ENCODE data around the gene ACKR1.
A peak's percentile ranks its signal among the peaks of the same experiment; 100 is the strongest.

The ACKR1 gene

GRCh38 chr1:159212596-159212995, 7.9 kb downstream of the ACKR1 start:
- H3K79me2 ChIP-seq (ENCODE audit: insufficient read depth, low read length), result no peaks in the 10 kb centered on the region
- ATAC-seq (ENCODE audit: insufficient read depth, low read depth), result no peak
- no peak for TF ChIP-seq EZH2 (IDR thresholded peaks at IDR 0.05; ENCODE audit: borderline replicate concordance, low read depth, low read length, severe bottlenecking)
- TF ChIP-seq CTCF (IDR thresholded peaks at IDR 0.05; ENCODE audit: borderline replicate concordance, extremely low read depth, low read length, poor library complexity, severe bottlenecking), result no peak

GRCh38 chr1:159214149-159214760, 9.6 kb downstream of the ACKR1 start:
- DNase-seq (peak; percentile 51), ATAC-seq (ENCODE audit: insufficient read depth, low read depth) (peak; percentile 69)
- H3K4me3 ChIP-seq (ENCODE audit: low read depth in 1 of 2, low read length in 2 of 2), result no peak overlapping the region

More at GRCh38 chr1:159212596-159212995, 7.9 kb downstream of the ACKR1 start:
- Histone ChIP-seq H3K9me3 (ENCODE audit: insufficient read depth, low read length, severe bottlenecking) (no peaks in the 10 kb centered on the region), H3K4me3 (ENCODE audit: low read depth in 1 of 2, low read length in 2 of 2) (no peak overlapping the region), H4K20me1 (ENCODE audit: insufficient read depth, low read length) (no peaks in the 10 kb centered on the region), H3K27ac (ENCODE audit: low read length) (no peak overlapping the region), H3K9ac (ENCODE audit: low read depth, low read length) (no peak overlapping the region), H3K4me2 (ENCODE audit: insufficient read depth, low read length) (no peak overlapping the region), H3K4me1 (ENCODE audit: insufficient read depth, low read length) (no peaks in the 10 kb centered on the region), H2AFZ (ENCODE audit: low read depth, low read length) (no peak overlapping the region), H3K36me3 (ENCODE audit: insufficient read depth, low read length) (no peaks in the 10 kb centered on the region), H3K27me3 (ENCODE audit: insufficient read depth, low read length, poor library complexity) (peaks cover 9% of the 10 kb centered on the region)
- DNase-seq, result no peak

GRCh38 chr1:159218649-159219636, 14.3 kb downstream of the ACKR1 start:
- Histone ChIP-seq H3K36me3 (ENCODE audit: insufficient read depth, low read length) (no peaks in the 10 kb centered on the region), H3K27me3 (ENCODE audit: insufficient read depth, low read length, poor library complexity) (peaks cover 9% of the 10 kb centered on the region), H3K9me3 (ENCODE audit: insufficient read depth, low read length, severe bottlenecking) (no peaks in the 10 kb centered on the region), H3K4me1 (ENCODE audit: insufficient read depth, low read length) (no peaks in the 10 kb centered on the region), H3K9ac (ENCODE audit: low read depth, low read length) (no peak overlapping the region), H3K4me3 (ENCODE audit: low read depth in 1 of 2, low read length in 2 of 2) (no peak overlapping the region), H2AFZ (ENCODE audit: low read depth, low read length) (no peak overlapping the region), H4K20me1 (ENCODE audit: insufficient read depth, low read length) (no peaks in the 10 kb centered on the region), H3K79me2 (ENCODE audit: insufficient read depth, low read length) (no peaks in the 10 kb centered on the region), H3K4me2 (ENCODE audit: insufficient read depth, low read length) (no peak overlapping the region), H3K27ac (ENCODE audit: low read length) (no peak overlapping the region)
- DNase-seq (no peak), ATAC-seq (ENCODE audit: insufficient read depth, low read depth) (no peak)
- TF ChIP-seq CTCF (IDR thresholded peaks at IDR 0.05; ENCODE audit: borderline replicate concordance, extremely low read depth, low read length, poor library complexity, severe bottlenecking), result no peak
- no peak for TF ChIP-seq EZH2 (IDR thresholded peaks at IDR 0.05; ENCODE audit: borderline replicate concordance, low read depth, low read length, severe bottlenecking)

More at GRCh38 chr1:159214149-159214760, 9.6 kb downstream of the ACKR1 start:
- Histone ChIP-seq H3K4me1 (ENCODE audit: insufficient read depth, low read length) (no peaks in the 10 kb centered on the region), H3K27ac (ENCODE audit: low read length) (no peak overlapping the region), H4K20me1 (ENCODE audit: insufficient read depth, low read length) (no peaks in the 10 kb centered on the region), H2AFZ (ENCODE audit: low read depth, low read length) (no peak overlapping the region), H3K27me3 (ENCODE audit: insufficient read depth, low read length, poor library complexity) (peaks cover 9% of the 10 kb centered on the region), H3K4me2 (ENCODE audit: insufficient read depth, low read length) (no peak overlapping the region), H3K79me2 (ENCODE audit: insufficient read depth, low read length) (no peaks in the 10 kb centered on the region), H3K9ac (ENCODE audit: low read depth, low read length) (no peak overlapping the region), H3K9me3 (ENCODE audit: insufficient read depth, low read length, severe bottlenecking) (no peaks in the 10 kb centered on the region), H3K36me3 (ENCODE audit: insufficient read depth, low read length) (no peaks in the 10 kb centered on the region)
- TF ChIP-seq CTCF (IDR thresholded peaks at IDR 0.05; ENCODE audit: borderline replicate concordance, extremely low read depth, low read length, poor library complexity, severe bottlenecking), result peak; percentile 90
- TF ChIP-seq EZH2 (IDR thresholded peaks at IDR 0.05; ENCODE audit: borderline replicate concordance, low read depth, low read length, severe bottlenecking), result no peak
